ENCODE results near the gene APOC4. TPM values are rescaled to one million over a fixed set of nuclear protein-coding genes. Genes with fewer than 3 reads are reported as not detected.

APOC4 gene
- 1 to 10 TPM in 3 of 9 donors, under 1 TPM in 2, not detected in 4; 0.83 to 4.5 (median 1.3) TPM for total RNA-seq
- 1 to 10 TPM in 1 of 3 donors, under 1 TPM in 1, not detected in 1; 0.67 to 2.4 TPM for polyA plus RNA-seq
- long read RNA-seq, donor 1 = 0 reads
- long read RNA-seq, donor 2 = 0 reads
- long read RNA-seq, donor 3 = 0 reads
- long read RNA-seq, donor 4 = 0 reads
- long read RNA-seq, donor 5 = 0 reads
- long read RNA-seq, donor 6 = 0 reads
- long read RNA-seq, donor 7 = 0 reads
- long read RNA-seq, donor 8 = 0 reads
- long read RNA-seq, donor 9 = 0 reads
- long read RNA-seq, donor 10 = 0 reads

- intact Hi-C loops (cut with DNase I) = no loop called here
Measured at GRCh38 chr19:44942067-44942571, at the start of gene APOC4. Gene APOC4 (plus strand): TSS chr19:44942237. CDS start chr19:44942278, 41 bp downstream.

GRCh38 chr19:44892932-44893331 is 49.1 kb upstream of the APOC4 start:
- Histone ChIP-seq H3K36me3 (replicated peaks in 1 of 2) (peaks cover 0 to 52% of the 10 kb centered on the region in 2 donors), H3K4me3 (no peak overlapping the region), H3K4me1 (replicated peaks in 1 of 2) (peaks cover 25 to 32% of the 10 kb centered on the region in 2 donors), H3K27ac (peak overlapping the region in 2 of 5 donors; percentile 46 to 97), H3K27me3 (no peaks in the 10 kb centered on the region), H3K9me3 (replicated peaks in 1 of 3) (no peaks in the 10 kb centered on the region)
- DNase-seq = no peak
- TF ChIP-seq CTCF (IDR thresholded peaks at IDR 0.05) = no peak
- no peak for TF ChIP-seq POLR2A (IDR thresholded peaks at IDR 0.05)
- intact Hi-C loops (cut with DNase I) = no loop called here
- 69 to 78% (median 75%) methylated on average over 4 to 7 of the region's 7 CpGs for WGBS, 4 donors

More at GRCh38 chr19:44942067-44942571, at the start of gene APOC4:
- Histone ChIP-seq H3K4me3 (no peak within 1 kb of the TSS), H3K27ac (no peak within 1 kb of the TSS), H3K9me3 (replicated peaks in 1 of 3) (no peaks in the 10 kb centered on the region), H3K4me1 (replicated peaks in 1 of 2) (no peaks in the 10 kb centered on the region), H3K27me3 (no peaks in the 10 kb centered on the region), H3K36me3 (replicated peaks in 1 of 2) (no peaks in the 10 kb centered on the region)
- 88 to 93% (median 91%) methylated on average over 8 to 14 of the region's 14 CpGs for WGBS, 4 donors
- TF ChIP-seq POLR2A (IDR thresholded peaks at IDR 0.05) (no peak), CTCF (IDR thresholded peaks at IDR 0.05) (no peak)
- DNase-seq = no peak

GRCh38 chr19:44893332-44894051 is 48.5 kb upstream of the APOC4 start:
- Histone ChIP-seq H3K27me3 (no peaks in the 10 kb centered on the region), H3K9me3 (replicated peaks in 1 of 3) (no peaks in the 10 kb centered on the region), H3K27ac (peak overlapping the region in 3 of 5 donors; percentile 46 to 97 (median 73)), H3K36me3 (replicated peaks in 1 of 2) (peaks cover 0 to 51% of the 10 kb centered on the region in 2 donors), H3K4me3 (no peak overlapping the region), H3K4me1 (replicated peaks in 1 of 2) (peaks cover 25 to 32% of the 10 kb centered on the region in 2 donors)
- DNase-seq = no peak
- TF ChIP-seq POLR2A (IDR thresholded peaks at IDR 0.05) = no peak
- no peak for TF ChIP-seq CTCF (IDR thresholded peaks at IDR 0.05)
- intact Hi-C loops (cut with DNase I) = no loop called here
- 80 to 84% (median 82%) methylated on average over 11 to 18 of the region's 18 CpGs for WGBS, 4 donors

- H3K9me3 ChIP-seq (replicated peaks in 1 of 3) = no peaks in the 10 kb centered on the region
- WGBS, 4 donors = 58 to 81% (median 62%) methylated on average over 6 of the region's 6 CpGs
- intact Hi-C loops (cut with DNase I) = no loop called here
- H3K27me3 ChIP-seq = no peaks in the 10 kb centered on the region
- H3K36me3 ChIP-seq (replicated peaks in 1 of 2) = peaks cover 0 to 51% of the 10 kb centered on the region in 2 donors
- TF ChIP-seq POLR2A (IDR thresholded peaks at IDR 0.05) = no peak
- TF ChIP-seq CTCF (IDR thresholded peaks at IDR 0.05) = no peak
- H3K4me1 ChIP-seq (replicated peaks in 1 of 2) = peaks cover 25 to 32% of the 10 kb centered on the region in 2 donors
- H3K4me3 ChIP-seq = no peak overlapping the region
- DNase-seq = no peak
- peak overlapping the region in 3 of 5 donors; percentile 46 to 97 (median 73) for H3K27ac ChIP-seq
Measured at GRCh38 chr19:44894052-44894400, 48.0 kb upstream of the APOC4 start.
